Measurements from ENCODE around the gene VAMP8. TPM values are rescaled to one million over a fixed set of nuclear protein-coding genes. Genes with fewer than 3 reads are reported as not detected.
"Not testable (repeated sequence)": the region's sequence is repeated elsewhere in the genome, so short reads cannot be mapped to it uniquely, and the experiment has no call there.

VAMP8 gene
- total RNA-seq, 1 donor from 2014 or later: 69.9 TPM

- ATAC-seq (no peak), DNase-seq (ENCODE audit: low spot score) (no peak)
Observed at GRCh38 chr2:85615413-85615728, 38.0 kb downstream of the VAMP8 start.

DNA sequence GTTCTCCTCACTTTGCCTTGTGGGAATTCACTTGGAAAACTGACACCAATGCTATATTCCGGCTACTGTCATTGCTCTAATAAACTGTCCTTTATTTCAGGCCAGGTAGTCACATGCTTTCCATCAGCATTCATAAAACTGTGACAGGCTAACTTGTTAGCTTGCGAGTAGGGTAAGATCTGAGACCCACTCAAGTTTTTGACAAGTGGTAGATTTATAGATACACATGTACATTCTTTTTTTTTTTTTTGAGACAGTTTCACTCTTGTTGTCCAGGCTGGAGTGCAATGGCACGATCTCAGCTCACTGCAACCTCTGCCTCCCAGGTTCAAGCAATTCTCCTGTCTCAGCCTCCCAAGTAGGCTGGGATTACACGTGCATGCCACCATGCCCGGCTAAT is 40.3 kb downstream of the VAMP8 start:
- not testable (repeated sequence) for DNase-seq (ENCODE audit: low spot score); ATAC-seq

GRCh38 chr2:85619617-85620016 is 42.2 kb downstream of the VAMP8 start:
- DNase-seq (ENCODE audit: low spot score): no peak
- ATAC-seq: no peak

- no peak for ATAC-seq
Observed at GRCh38 chr2:85621338-85621737, 44.0 kb downstream of the VAMP8 start.

GRCh38 chr2:85623991-85624390 is 46.6 kb downstream of the VAMP8 start:
- DNase-seq (ENCODE audit: low spot score) (no peak), ATAC-seq (no peak)

More at GRCh38 chr2:85621338-85621737, 44.0 kb downstream of the VAMP8 start:
- no peak for DNase-seq (ENCODE audit: low spot score)

DNA sequence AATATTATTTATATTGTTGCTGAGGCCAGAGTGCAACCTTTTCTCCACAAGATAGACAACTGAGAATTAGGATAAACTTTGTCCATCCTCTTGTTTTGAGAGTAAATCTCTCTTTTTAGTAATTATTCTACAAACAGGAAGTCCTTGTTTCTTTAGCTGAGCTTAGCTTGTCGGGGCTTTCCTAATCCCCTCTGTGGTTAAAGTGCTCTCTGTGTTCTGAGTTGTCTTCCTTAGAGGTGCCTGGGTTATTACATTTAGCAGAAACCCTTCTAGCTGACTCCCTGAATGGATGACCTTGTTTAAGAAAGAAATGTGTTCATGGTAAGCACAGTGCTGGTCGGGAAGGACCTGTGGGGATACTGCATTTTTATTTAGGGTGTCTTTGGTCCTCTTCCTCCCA is 51.3 kb downstream of the VAMP8 start:
- no peak for DNase-seq (ENCODE audit: low spot score)
- no peak for ATAC-seq

- ATAC-seq (no peak), DNase-seq (ENCODE audit: low spot score) (no peak)
Observed at GRCh38 chr2:85631316-85631715, 53.9 kb downstream of the VAMP8 start.

Other genes starting within 250 kb of the VAMP8 start
- 89.6 TPM for gene TGOLN2, start 249.6 kb upstream of the VAMP8 start, total RNA-seq
- 113 TPM for gene RETSAT, start 223.1 kb upstream of the VAMP8 start, total RNA-seq
- 12.7 TPM for gene ELMOD3, start 222.8 kb upstream of the VAMP8 start, total RNA-seq
- 5.0 TPM for gene CAPG, start 167.2 kb upstream of the VAMP8 start, total RNA-seq
- gene SH2D6, start 158.9 kb upstream of the VAMP8 start, total RNA-seq: 3.1 TPM
- 76.6 TPM for gene MAT2A, start 38.4 kb upstream of the VAMP8 start, total RNA-seq
- gene GGCX, start 16.1 kb upstream of the VAMP8 start, total RNA-seq: 232 TPM
- gene VAMP5, start 6.8 kb downstream of the VAMP8 start, total RNA-seq: 31.7 TPM
- gene RNF181, start 18.2 kb downstream of the VAMP8 start, total RNA-seq: 52.8 TPM
- gene TMEM150A, start 25.1 kb downstream of the VAMP8 start, total RNA-seq: 20.0 TPM
- 15.9 TPM for gene C2orf68, start 34.5 kb downstream of the VAMP8 start, total RNA-seq
- 18.6 TPM for gene USP39, start 38.6 kb downstream of the VAMP8 start, total RNA-seq
- gene SFTPB, start 90.6 kb downstream of the VAMP8 start, total RNA-seq: 9.8 TPM
- 0.68 TPM for gene GNLY, start 116.8 kb downstream of the VAMP8 start, total RNA-seq
- gene ATOH8, start 176.4 kb downstream of the VAMP8 start, total RNA-seq: 28.0 TPM

Data from left lobe of liver (tissue), 2 donors.